HG03354 (cell line): ENCODE measurements around the gene GPR3.

Experiments
- ATAC-seq: cut with Tn5 transposase; IDR thresholded peaks from one replicate; pipeline ENCODE4 v1.9.1; 2021; ENCODE audit warnings: mild to moderate bottlenecking; ENCODE audit not compliant: unreplicated experiment, poor library complexity, severe bottlenecking

The GPR3 gene, protein sequence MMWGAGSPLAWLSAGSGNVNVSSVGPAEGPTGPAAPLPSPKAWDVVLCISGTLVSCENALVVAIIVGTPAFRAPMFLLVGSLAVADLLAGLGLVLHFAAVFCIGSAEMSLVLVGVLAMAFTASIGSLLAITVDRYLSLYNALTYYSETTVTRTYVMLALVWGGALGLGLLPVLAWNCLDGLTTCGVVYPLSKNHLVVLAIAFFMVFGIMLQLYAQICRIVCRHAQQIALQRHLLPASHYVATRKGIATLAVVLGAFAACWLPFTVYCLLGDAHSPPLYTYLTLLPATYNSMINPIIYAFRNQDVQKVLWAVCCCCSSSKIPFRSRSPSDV

GRCh38 chr1:27392096-27392777 is at the start of gene GPR3:
Gene GPR3 (plus strand): TSS chr1:27392622. CDS start chr1:27393799, 1,177 bp downstream.
- ATAC-seq: peak; percentile 76

DNA sequence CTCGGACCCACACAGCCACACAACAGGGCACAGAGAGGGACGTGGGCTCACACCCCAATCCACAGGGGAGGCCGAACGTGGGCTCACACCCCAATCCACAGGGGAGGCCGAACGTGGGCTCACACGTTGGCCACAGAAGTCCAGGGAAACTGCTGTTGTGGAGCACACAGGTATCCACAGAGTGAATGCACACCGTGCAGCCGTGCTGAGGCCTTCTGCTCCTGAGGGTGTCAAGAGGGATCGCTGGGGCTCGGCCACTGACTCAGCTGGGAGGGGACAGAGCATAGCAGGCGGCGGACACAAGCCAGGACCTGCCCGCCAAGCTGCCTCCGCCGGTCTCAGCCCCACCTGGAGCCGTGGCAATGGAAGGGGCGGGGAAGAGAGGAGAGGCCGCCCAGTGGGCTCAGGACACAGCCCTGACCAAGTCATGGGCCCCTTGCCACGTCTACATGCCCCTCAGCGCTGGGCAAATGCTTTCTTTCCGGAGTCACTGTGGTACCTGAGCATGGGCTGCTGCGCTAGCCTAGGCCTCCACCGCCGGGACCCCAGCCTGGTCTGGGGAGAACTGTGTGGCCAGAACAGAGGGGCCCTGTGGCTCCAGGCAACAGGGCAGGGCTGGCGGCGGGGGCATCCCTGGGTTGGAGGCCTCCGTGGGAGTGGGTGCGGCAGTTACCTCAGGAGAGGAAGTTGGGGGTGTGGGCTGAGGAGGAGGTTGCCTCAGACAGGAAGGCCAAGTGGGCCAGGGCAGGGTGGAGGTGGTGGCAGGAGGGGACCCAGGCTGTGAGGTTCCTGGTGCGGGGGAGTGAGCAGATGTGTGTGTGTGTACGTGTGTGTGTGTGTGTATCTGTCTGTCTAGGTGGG is 49.4 kb upstream of the GPR3 start:
- no peak for ATAC-seq

- ATAC-seq: no peak
Measured at GRCh38 chr1:27343639-27344025, 48.8 kb upstream of the GPR3 start.

DNA sequence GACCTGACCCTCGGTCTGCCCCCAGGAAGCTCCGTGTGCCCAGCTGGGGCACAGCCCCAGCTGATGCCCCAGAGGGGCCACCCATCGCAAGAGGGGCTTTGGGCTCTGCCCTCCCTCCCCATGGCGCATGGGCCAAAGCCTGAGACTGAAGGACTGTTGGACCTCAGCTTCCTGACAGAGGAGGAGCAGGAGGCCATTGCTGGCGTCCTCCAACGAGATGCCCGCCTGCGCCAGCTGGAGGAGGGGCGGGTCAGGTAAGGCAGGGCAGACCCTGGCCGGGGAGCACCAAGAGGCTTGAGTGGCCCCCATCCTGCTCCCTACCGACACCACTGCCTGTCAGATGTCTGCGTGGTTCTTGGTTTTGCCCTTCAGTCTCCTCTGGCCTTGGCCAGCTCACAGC is 47.1 kb upstream of the GPR3 start:
- no peak for ATAC-seq

DNA sequence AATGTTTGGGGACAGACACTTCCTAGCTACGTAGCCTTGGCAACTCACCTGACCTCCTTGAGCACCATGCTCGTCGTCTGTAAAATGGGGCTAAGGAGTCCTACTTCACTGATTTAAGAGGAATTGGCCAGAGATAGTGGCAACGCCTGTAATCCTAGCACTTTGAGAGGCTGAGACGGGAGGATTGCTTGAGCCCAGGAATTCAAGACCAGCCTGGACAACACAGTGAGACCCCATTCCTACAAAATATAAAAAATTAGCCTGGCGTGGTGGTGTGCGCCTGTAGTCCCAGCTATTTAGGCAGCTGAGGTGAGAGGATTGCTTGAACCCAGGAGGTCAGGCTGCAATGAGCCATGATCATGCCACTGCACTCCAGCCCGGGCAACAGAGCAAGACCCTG is 46.1 kb upstream of the GPR3 start:
- no peak for ATAC-seq

GRCh38 chr1:27346991-27347624 is 45.3 kb upstream of the GPR3 start:
- ATAC-seq: no peak

DNA sequence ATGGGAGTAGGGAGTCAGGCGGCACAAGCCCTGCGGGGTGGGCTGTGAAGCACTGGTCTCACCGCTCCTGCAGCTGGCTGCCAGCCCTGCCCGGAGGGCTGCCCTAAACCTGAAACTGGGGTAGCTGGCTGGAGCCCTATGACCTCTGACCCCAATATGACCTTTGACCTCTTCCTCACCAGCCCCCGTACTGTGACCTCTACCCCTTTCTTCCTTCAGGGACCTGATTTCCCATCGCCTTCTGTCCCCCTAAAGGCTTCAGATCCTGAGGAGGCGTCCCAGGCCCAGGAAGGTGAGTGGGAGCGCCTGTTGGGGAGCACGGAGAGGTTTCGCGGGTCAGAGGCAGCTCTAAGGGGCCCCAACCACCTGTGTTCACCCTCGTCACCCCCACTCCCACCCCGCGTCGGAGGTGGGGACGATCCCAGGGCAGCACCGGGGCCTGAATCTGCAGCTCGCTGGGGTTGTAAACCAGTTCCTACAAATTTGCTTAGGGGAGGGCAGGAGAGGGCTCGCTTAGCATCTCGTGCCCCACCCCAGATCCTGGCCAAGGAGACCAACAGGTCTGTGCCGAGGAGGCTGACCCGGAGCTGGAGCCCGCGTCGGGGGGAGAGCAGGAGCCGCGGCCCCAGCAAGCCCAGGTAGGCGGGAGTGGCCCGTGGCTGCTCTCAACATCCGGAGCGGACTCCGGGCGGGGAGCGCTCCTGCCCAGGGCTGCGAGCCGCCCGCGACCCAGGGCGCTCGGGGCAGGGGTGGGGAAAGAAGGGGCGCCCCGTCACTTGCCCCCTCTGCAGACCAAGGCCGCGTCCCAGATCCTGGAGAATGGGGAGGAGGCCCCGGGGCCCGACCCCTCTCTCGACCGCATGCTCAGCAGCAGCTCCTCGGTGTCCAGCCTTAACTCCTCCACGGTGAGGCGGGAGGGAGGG is 43.3 kb upstream of the GPR3 start:
- ATAC-seq: no peak

DNA sequence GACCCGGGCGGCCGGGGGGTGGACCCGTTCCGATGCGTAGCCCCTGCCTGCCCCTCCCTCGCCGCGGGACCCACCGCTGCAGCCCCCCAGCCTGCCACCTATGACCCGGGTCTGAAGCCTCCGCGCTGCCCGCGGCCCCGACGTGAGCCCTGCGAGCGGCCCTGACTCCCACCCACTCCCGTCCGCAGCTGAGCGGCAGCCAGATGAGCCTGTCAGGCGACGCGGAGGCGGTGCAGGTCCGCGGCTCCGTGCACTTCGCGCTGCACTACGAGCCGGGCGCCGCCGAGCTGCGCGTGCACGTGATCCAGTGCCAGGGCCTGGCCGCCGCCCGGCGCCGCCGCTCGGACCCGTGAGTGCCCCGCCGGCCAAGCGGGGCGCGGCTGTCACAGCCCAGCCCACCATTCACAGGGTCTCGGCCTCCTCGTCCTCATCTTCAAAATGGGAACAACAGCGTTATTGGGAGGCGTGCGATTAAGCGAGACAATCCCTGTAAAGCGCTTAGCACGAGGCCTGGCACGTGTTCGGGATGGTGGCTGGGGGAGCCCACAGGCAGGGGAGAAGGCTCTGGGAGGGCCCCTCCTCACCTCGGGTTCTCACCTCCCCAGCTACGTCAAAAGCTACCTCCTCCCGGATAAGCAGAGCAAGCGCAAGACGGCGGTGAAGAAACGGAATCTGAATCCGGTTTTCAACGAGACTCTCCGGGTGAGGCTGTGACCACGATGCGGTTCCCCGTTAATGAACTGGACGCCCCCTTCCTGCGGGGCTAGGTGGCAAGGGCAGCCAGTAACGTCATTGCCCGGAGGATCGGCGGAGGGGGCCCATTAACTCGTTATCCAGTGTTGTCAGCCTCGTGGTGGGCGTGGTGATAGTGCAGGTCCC is 42.4 kb upstream of the GPR3 start:
- ATAC-seq: no peak

DNA sequence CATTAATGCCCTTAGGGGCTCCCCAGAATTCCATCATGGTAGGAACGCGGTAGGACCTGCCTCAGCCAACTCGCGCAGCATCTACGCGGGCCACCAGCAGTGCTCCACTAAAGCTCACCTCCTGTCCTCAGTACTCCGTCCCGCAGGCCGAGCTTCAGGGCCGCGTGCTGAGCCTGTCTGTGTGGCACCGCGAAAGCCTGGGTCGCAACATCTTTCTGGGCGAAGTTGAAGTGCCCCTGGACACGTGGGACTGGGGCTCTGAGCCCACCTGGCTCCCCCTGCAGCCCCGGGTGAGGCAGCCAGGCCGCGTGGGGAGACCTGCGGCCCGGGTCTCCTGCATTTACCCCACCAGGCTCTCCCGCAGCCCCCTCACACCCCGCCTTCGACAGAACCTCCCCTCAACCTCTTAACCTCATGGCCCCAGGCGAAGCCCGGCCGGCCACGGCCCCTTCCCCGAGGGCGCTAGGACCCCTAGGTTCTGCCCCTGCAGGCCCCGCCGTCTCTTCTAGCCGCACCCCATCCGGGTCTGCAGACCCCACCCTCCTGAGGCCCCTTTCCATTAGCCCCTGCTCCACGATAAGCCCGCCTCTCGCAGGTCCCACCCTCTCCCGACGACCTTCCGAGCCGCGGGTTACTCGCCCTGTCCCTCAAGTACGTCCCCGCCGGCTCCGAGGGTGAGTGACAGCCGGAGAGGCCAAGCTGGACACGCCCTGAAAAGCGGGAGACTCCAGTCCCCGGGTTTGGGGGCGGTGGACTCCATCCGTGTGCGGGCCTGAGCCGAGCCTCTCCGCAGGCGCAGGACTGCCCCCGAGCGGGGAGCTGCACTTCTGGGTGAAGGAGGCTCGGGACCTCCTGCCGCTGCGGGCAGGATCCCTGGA is 41.5 kb upstream of the GPR3 start:
- no peak for ATAC-seq

DNA sequence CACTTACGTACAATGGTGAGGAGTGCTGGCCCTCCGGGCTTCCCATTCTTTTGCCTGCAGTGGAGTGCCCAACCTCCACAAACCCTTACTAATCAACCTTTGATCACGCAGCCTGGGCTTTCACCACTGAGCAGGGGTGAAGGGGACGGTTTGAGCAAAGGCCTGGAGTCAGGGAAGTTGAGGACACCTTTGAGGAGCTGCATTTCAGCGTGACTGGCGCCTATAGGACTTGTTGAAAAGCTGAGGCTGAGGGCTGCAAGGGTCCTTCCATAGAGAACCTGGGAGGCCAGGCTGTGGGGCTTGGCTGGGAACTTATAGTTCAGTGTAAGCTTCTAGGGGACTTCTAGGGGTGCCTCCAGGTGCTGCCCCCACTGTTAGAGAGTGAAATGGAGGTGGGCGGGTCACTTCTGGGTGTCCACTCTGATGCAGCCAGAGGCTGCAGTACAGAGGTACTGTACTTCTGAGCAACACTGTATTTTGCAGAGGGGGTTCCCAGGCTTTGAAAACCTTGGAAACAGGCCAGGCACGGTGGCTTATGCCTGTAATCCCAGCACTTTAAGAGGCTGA is 40.8 kb upstream of the GPR3 start:
- ATAC-seq: no peak

- ATAC-seq: no peak
Measured at GRCh38 chr1:27353166-27353565, 39.3 kb upstream of the GPR3 start.

GRCh38 chr1:27353629-27354028 is 38.8 kb upstream of the GPR3 start:
- no peak for ATAC-seq

DNA sequence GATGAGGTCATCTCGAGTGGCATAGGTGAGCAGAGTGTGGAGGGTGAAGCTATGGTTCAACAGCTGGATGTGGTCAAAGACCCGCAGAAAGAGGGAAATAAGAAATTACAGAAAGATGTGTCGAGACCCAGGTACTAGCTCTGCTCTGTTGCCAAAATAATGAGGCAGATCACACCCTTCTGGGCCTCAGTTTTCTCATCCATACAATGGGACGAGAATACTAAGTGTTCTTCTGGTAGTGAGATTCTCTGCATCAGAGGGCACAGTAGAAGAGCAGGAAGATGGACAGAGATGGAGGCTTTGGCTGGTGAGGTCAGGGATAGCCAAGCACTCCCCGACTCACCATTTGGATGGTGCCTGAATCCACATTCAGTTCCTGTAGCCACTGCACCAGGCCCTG is 36.7 kb upstream of the GPR3 start:
- no peak for ATAC-seq

DNA sequence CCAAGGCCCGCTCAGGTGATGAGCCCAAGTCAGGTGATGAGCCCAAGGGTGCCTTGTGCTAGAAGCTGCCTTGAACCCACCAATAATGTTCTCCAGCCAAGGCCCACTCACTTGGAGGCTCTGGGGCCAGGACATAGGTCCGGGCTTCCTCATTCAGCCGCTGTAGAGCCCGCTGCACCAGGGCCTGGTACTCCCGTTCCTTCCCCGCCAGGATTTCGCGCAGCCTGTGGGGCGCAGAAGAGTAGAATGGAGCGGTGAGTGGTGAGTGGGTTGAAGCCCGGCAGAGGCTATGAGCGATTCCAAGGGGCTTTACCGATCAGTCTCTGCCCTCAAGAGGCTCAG is 36.2 kb upstream of the GPR3 start:
- ATAC-seq: no peak

- ATAC-seq: no peak
Measured at GRCh38 chr1:27356619-27357280, 35.7 kb upstream of the GPR3 start.

GRCh38 chr1:27357281-27358037 is 35.0 kb upstream of the GPR3 start:
- ATAC-seq: peak; percentile 63
